K562 (cell line): Measurements from ENCODE around the gene TRIO.

Source experiments
- AFF1 ChIP-seq, 2 experiments: fragments of 450-650 bp; IDR thresholded peaks; 2 replicates each; pipeline ENCODE4 v1.6.1; 2018; ENCODE audit warnings: mild to moderate bottlenecking in 2 of 2, low read depth in 1 of 2; ENCODE audit not compliant: partially characterized antibody in 2 of 2
- CTCF ChIP-seq, 3 experiments: IDR thresholded peaks in 2 of 3; conservative IDR thresholded peaks in 1 of 3; 2 replicates each; pipeline ENCODE4 v1.5.1; 2011 to 2012; ENCODE audit warnings: low read length in 3 of 3, mild to moderate bottlenecking in 3 of 3, control low read depth in 2 of 3, improper control_type of control experiment in 1 of 3, inconsistent platforms in 1 of 3, low read depth in 1 of 3, mixed read lengths in 1 of 3, moderate library complexity in 1 of 3; ENCODE audit not compliant: insufficient read depth in 2 of 3
- HSF4 ChIP-seq: fragments of 250-450 bp; sonication (Bioruptor Pico); IDR thresholded peaks from 2 replicates; pipeline ENCODE4 v2.1.2; 2022; ENCODE audit warnings: mild to moderate bottlenecking, moderate library complexity, borderline replicate concordance
- JUN ChIP-seq, 2 experiments: sonication (generic) in 1 of 2; formaldehyde crosslinking in 1 of 2; IDR thresholded peaks; 2 replicates each; pipeline versions ENCODE4 v1.6.1 to v1.8.0; 2012 to 2022; ENCODE audit warnings: borderline replicate concordance in 2 of 2, mild to moderate bottlenecking in 2 of 2, improper control_type of control experiment in 1 of 2, low read depth in 1 of 2, low read length in 1 of 2, missing genetic modification reagents in 1 of 2
- MEIS2 ChIP-seq: fragments of 450-650 bp; IDR thresholded peaks from 2 replicates; pipeline ENCODE4 v1.6.1; 2014; ENCODE audit warnings: mild to moderate bottlenecking; ENCODE audit not compliant: partially characterized antibody
- POLR2A ChIP-seq: fragments of 450-650 bp; conservative IDR thresholded peaks from 2 replicates; pipeline ENCODE4 v1.6.1; 2016
- USF2 ChIP-seq: sonication (generic); formaldehyde crosslinking; IDR thresholded peaks from 2 replicates; pipeline ENCODE4 v1.5.0; 2020; ENCODE audit warnings: missing genetic modification reagents
- ZBED1 ChIP-seq: IDR thresholded peaks from 2 replicates; pipeline ENCODE4 v1.6.1; 2014
- ZNF124 ChIP-seq: sonication (generic); formaldehyde crosslinking; IDR thresholded peaks from 2 replicates; pipeline ENCODE4 v1.8.1; 2022; ENCODE audit warnings: missing genetic modification reagents
- ZNF707 ChIP-seq: fragments of 250-450 bp; sonication (Bioruptor Pico); conservative IDR thresholded peaks from 2 replicates; pipeline ENCODE4 v1.8.0; 2022; ENCODE audit warnings: inconsistent platforms, mild to moderate bottlenecking, moderate library complexity

- no peak for TF ChIP-seq CTCF (IDR thresholded peaks at IDR 0.05 in 2 of 3, conservative IDR thresholded peaks at IDR 0.05 in 1 of 3; ENCODE audit: insufficient read depth in 2 of 3, low read depth in 1 of 3, low read length in 3 of 3)
- TF ChIP-seq USF2 (CRISPR knock-in tag): no peak
- no peak for TF ChIP-seq ZBED1
- TF ChIP-seq MEIS2: no peak
- no peak for TF ChIP-seq ZNF124 (CRISPR knock-in tag)
- no peak for TF ChIP-seq POLR2A
- TF ChIP-seq HSF4 (CRISPR knock-in tag): no peak
- no peak for TF ChIP-seq ZNF707 (CRISPR knock-in tag)
- no peak for TF ChIP-seq JUN (IDR thresholded peaks at IDR 0.05; ENCODE audit: borderline replicate concordance, low read depth, low read length)
- TF ChIP-seq JUN (CRISPR knock-in tag; IDR thresholded peaks at IDR 0.05; ENCODE audit: borderline replicate concordance): no peak
- TF ChIP-seq AFF1 (IDR thresholded peaks at IDR 0.05; ENCODE audit: low read depth in 1 of 2, partially characterized antibody in 2 of 2): no peak
Measured at GRCh38 chr5:14239951-14240350, 96.8 kb downstream of the TRIO start.
